ENCODE data around the gene IL19.

- TF ChIP-seq CTCF (IDR thresholded peaks at IDR 0.05) (no peak), POLR2A (IDR thresholded peaks at IDR 0.05) (no peak)
Measured at GRCh38 chr1:206847337-206847834, 76.8 kb downstream of the IL19 start.

Measured in lower leg skin (tissue), 3 donors.